ENCODE measurements around the gene ADGRA1.

- no peak for TF ChIP-seq EZH2 (optimal IDR thresholded peaks at IDR 0.05; ENCODE audit: low read depth, low read length)
- TF ChIP-seq CTCF (IDR thresholded peaks at IDR 0.05; ENCODE audit: low read length): no peak
- TF ChIP-seq EZH2phosphoT487 (IDR thresholded peaks at IDR 0.05; ENCODE audit: low read length): no peak
These were observed 89.8 kb downstream of the ADGRA1 start for GRCh38 chr10:133177380-133178157.

Data from MM.1S (cell line).